IPS DF 6.9 (cell line): Measurements from ENCODE around the gene ZSCAN21.

ENCODE experiments used
- DNase-seq: peaks from one replicate; pipeline ENCODE4 v3.0.0-alpha.2; 2013; ENCODE audit warnings: low read depth, low spot score
- H3K27ac ChIP-seq: one replicate; pipeline ENCODE4 v1.5.1; 2013; ENCODE audit warnings: low read length, control low read depth
- H3K27me3 ChIP-seq: 2 replicates; pipeline ENCODE4 v1.6.1; 2013; ENCODE audit warnings: mild to moderate bottlenecking, low read length; ENCODE audit not compliant: control insufficient read depth, insufficient read depth
- H3K36me3 ChIP-seq: 2 replicates; pipeline ENCODE4 v1.6.1; 2013; ENCODE audit warnings: low read length; ENCODE audit not compliant: control insufficient read depth, insufficient read depth
- H3K4me1 ChIP-seq: 2 replicates; pipeline ENCODE4 v1.6.1; 2013; ENCODE audit warnings: low read length; ENCODE audit not compliant: control insufficient read depth, insufficient read depth
- H3K4me3 ChIP-seq: 2 replicates; pipeline ENCODE4 v1.5.1; 2013; ENCODE audit warnings: mild to moderate bottlenecking, low read length
- H3K9me3 ChIP-seq: 2 replicates; pipeline ENCODE4 v1.6.1; 2013; ENCODE audit warnings: low read length, inconsistent platforms; ENCODE audit not compliant: control insufficient read depth, insufficient read depth
- WGBS: extraction: QIAGEN DNeasy Blood & Tissue Kit; methylation state at CpG from one replicate; pipeline ENCODE4 v1.1.7; 2013; ENCODE audit warnings: mixed read lengths, missing lambda C conversion rate; ENCODE audit not compliant: insufficient read length, insufficient coverage; 5-methylcytosine and 5-hydroxymethylcytosine counted together

Gene ZSCAN21

DNA sequence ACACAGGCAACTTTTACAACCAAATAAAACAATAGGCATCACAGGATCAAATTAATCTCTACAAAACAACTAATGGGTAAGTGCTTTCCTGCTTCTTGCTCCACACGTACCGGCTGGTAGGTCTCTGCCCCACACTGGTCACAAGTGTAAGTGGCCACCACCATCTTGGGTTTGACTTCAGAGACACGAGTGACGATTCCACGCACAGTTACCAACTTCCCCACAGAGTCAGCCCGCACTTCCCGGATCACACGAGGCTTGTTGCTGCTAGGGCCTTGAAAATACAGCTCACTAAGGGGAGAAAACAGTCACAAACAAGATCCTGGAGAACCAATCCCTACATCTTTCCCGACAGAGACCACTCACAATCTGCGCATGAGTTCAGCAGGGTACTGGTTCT is 49.3 kb downstream of the ZSCAN21 start:
- Histone ChIP-seq H3K27ac (no peak overlapping the region), H3K36me3 (peaks cover 46% of the 10 kb centered on the region), H3K9me3 (no peaks in the 10 kb centered on the region), H3K27me3 (no peaks in the 10 kb centered on the region), H3K4me3 (no peak overlapping the region), H3K4me1 (no peaks in the 10 kb centered on the region; the same call in 1 of the 2 replicates)
- WGBS, result no CpG with 5 or more reads among the region's 10 CpGs
- no peak for DNase-seq

- no peak for DNase-seq
- WGBS, result no CpG with 5 or more reads among the region's 12 CpGs
- Histone ChIP-seq H3K27ac (no peak overlapping the region), H3K4me3 (peak overlapping the region; percentile 97; the same call in 1 of the 2 replicates), H3K27me3 (no peaks in the 10 kb centered on the region), H3K36me3 (peaks cover 43% of the 10 kb centered on the region), H3K4me1 (no peaks in the 10 kb centered on the region; the same call in 1 of the 2 replicates), H3K9me3 (no peaks in the 10 kb centered on the region)
These were observed 49.9 kb downstream of the ZSCAN21 start for GRCh38 chr7:100099452-100099851.

DNA sequence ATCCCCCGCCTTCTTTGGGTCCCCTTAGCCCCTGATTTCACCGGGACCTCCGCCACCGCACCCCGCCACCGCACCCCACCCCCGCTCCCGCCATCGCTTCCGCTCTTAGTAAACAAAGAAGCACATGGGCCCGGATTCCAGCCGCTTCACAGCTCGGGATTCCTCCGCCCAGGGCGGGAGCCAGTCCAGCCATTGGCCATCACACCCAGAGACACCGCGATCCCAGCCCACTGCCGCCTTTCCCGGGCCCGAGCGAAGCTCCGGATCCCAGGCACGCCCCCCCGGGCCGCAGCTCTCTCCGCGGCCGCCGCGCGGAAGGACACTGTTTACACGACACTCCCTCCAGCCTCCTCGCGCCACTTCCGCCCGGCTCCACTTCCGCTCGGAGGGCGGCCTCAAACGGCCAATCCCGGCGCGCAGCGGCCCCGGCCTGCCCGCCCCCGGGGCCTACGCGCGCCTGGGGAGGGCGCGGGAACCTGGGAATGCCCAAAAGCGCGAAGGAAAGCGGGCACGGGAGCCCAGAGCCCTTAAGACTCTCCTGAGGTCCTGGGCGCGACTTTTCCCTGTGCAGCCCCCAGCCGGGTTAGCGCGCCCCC is 50.9 kb downstream of the ZSCAN21 start:
- no peaks in the 10 kb centered on the region for H3K9me3 ChIP-seq
- no CpG with 5 or more reads among the region's 61 CpGs for WGBS
- peaks cover 36% of the 10 kb centered on the region for H3K36me3 ChIP-seq
- H3K4me3 ChIP-seq, result peak overlapping the region; percentile 97
- H3K4me1 ChIP-seq, result no peaks in the 10 kb centered on the region; the same call in 1 of the 2 replicates
- no peaks in the 10 kb centered on the region for H3K27me3 ChIP-seq
- DNase-seq, result no peak
- H3K27ac ChIP-seq, result no peak overlapping the region

DNA sequence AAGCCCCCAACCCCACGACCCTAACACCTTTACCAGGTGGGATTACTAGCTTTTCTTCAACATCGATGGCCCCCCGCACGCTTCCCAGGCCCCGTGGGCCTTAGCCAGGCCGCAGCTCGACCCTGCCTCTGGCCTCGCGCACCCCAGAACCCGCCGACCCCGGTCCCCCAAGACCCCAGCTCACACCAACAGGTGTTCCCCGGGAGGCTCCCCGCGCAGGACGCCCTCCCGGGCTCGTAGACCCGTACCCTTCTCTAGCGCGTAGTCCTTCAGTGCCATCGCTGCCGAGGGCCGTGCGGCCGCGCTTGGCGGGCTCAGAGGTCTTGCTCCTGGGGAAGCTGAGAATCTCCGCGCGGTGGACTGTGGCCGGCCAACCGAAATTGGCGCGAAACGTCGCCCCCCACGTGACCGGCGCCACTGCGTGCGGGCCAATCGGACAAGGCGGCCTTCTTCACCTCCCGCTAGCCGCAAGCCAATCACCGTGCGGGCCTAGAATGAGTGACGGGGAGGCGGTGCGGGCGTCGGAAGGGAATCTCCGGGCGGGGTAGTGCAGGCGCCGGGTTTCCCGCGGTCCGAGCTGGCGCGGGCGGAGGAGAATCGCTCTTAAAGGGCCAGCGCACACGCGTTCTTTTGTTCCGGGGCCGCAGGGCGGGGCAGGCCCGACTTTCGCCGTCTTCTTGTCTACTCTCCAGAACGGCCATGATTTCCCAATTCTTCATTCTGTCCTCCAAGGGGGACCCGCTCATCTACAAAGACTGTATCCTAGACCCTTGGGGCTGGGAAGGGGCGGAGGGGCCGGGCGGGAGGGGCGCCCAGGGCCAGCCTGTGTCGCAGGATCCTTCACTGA is 51.7 kb downstream of the ZSCAN21 start, which contains the start of the genes AP4M1 and MCM7:
Gene AP4M1 (plus strand): TSS at position 628 of the 847 bp plus-strand sequence. CDS start 72 bp downstream, at position 700.
Gene MCM7 (minus strand): TSS at position 382 of the 847 bp plus-strand sequence. CDS start 103 bp downstream, at position 279.
- peak; percentile 89 for DNase-seq
- H3K4me1 ChIP-seq, result no peaks in the 10 kb centered on the region; the same call in 1 of the 2 replicates
- H3K27ac ChIP-seq, result no peak within 1 kb of the TSS
- peaks cover 34% of the 10 kb centered on the region for H3K36me3 ChIP-seq
- no peaks in the 10 kb centered on the region for H3K9me3 ChIP-seq
- peak within 1 kb of the TSS; percentile 97 for H3K4me3 ChIP-seq
- no peaks in the 10 kb centered on the region for H3K27me3 ChIP-seq
- WGBS, result no CpG with 5 or more reads among the region's 80 CpGs

DNA sequence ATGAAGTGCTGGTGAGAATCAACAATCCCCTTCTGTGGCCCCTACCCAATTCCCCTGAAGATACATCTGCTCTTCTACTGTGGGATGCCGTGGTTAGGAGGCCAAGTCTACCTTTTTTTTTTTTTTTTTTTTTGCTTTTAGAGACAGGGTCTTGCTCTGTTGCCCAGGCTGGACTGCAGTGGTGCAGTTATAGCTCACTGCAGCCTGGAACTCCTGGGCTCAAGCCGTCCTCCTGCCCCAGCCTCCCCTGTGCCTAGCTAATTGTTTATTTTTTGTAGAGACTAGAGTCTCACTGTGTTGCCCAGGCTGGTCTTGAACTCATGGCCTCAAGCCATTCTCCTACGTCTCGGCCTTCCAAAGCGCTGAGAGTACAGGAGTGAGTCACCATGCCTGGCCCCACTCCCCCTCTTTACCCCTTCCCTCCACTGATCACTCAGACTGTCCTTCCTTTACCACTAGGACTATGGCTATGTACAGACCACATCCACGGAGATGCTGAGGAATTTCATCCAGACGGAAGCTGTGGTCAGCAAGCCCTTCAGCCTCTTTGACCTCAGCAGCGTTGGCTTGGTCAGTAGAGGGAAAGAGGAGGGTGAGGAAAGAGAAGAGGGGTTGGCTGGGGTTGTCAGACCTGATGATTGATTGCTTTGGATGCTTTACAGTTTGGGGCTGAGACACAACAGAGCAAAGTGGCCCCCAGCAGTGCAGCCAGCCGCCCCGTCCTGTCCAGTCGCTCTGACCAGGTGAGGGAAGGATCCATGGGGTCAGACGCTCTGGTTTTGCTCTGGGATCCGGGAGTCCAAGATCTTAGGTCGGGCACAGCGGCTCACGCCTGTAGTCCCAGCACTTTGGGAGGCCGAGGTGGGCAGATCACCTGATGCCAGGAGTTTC is 53.6 kb downstream of the ZSCAN21 start:
- peaks cover 34% of the 10 kb centered on the region for H3K36me3 ChIP-seq
- H3K4me3 ChIP-seq, result no peak overlapping the region
- H3K9me3 ChIP-seq, result no peaks in the 10 kb centered on the region
- no peak for DNase-seq
- no peak overlapping the region for H3K27ac ChIP-seq
- no peaks in the 10 kb centered on the region; the same call in 1 of the 2 replicates for H3K4me1 ChIP-seq
- no peaks in the 10 kb centered on the region for H3K27me3 ChIP-seq
- WGBS, result no CpG with 5 or more reads among the region's 17 CpGs

DNA sequence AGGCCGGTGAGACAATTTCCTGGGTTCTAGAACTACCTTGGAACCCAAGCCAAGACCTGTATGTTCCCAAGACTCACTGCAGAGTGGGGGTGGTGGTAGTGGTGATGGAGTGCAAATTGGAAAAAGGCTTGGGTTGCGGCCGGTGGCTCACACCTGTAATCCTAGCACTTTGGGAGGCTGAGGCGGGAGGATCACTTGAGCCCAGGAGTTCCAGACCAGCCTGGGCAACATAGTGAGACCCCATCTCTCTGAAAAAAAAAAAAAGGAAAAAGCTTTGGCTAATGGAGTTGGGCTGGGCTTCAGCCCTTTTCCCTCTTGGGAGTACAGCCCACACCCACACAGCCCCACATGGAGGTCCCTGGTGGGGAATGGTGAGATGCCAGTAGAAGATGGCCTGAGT is 56.0 kb downstream of the ZSCAN21 start:
- Histone ChIP-seq H3K36me3 (peaks cover 21% of the 10 kb centered on the region; the same call in 1 of the 2 replicates), H3K9me3 (no peaks in the 10 kb centered on the region), H3K27ac (no peak overlapping the region), H3K4me3 (no peak overlapping the region), H3K4me1 (no peaks in the 10 kb centered on the region), H3K27me3 (no peaks in the 10 kb centered on the region)
- DNase-seq, result no peak
- WGBS, result no CpG with 5 or more reads among the region's 4 CpGs

DNA sequence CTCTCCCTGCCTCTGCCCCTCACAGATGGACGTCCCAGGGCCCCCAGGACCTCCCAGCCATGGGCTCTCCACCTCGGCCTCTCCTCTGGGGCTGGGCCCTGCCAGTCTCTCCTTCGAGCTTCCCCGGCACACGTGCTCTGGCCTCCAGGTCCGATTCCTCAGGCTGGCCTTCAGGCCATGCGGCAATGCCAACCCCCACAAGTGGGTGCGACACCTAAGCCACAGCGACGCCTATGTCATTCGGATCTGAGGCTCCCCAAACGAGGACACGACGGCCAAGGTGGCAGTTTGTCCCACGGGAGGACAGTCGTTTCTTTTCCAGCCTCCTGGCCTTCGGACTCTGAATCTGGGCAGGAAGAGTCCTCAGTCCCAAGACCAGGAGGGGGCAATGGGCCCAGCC is 57.1 kb downstream of the ZSCAN21 start:
- peaks cover 27% of the 10 kb centered on the region for H3K36me3 ChIP-seq

DNA sequence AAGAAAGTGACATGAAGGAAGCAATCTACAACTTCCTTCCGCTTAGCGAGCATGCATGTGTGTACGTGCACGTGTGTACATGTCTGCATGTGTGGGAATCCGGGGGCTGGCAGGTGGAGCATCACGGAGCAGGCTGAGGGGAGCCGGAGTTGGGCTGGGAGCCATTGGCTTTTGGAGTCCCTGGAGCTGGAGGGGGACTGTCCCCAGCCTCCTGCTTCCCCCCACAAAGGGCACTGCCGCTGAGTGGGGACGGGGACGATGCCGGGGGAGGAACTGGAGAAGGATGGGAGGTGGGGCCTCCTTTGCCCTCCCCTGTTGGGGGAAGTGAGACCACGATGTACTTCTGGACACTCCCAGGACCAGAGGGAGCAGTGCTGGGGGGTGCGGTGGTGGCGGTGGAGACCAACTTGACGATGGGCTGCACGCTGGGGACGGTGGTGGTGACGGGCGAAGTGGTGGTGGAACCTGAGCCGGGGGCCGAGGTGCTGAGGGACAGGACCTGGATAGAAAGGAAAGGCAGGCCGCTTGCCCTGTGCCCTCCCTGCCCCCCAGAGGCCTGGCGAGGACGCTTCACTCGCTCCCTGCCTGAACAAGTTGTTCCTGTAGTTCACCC is 57.7 kb downstream of the ZSCAN21 start:
- DNase-seq, result no peak
- WGBS, result no CpG with 5 or more reads among the region's 25 CpGs
- Histone ChIP-seq H3K4me1 (no peaks in the 10 kb centered on the region), H3K4me3 (no peak overlapping the region), H3K27me3 (no peaks in the 10 kb centered on the region), H3K27ac (no peak overlapping the region), H3K36me3 (peaks cover 33% of the 10 kb centered on the region), H3K9me3 (no peaks in the 10 kb centered on the region)

More for the DNA sequence above, 57.1 kb downstream of the ZSCAN21 start:
- H3K27me3 ChIP-seq, result no peaks in the 10 kb centered on the region
- no peak overlapping the region for H3K4me3 ChIP-seq
- WGBS, result no CpG with 5 or more reads among the region's 17 CpGs
- H3K27ac ChIP-seq, result no peak overlapping the region
- H3K9me3 ChIP-seq, result no peaks in the 10 kb centered on the region
- no peaks in the 10 kb centered on the region for H3K4me1 ChIP-seq
- no peak for DNase-seq

- DNase-seq, result no peak
- Histone ChIP-seq H3K9me3 (no peaks in the 10 kb centered on the region), H3K27me3 (no peaks in the 10 kb centered on the region), H3K4me3 (no peak overlapping the region), H3K27ac (no peak overlapping the region), H3K4me1 (no peaks in the 10 kb centered on the region), H3K36me3 (peaks cover 33% of the 10 kb centered on the region)
- no CpG with 5 or more reads among the region's 11 CpGs for WGBS
These were observed 58.3 kb downstream of the ZSCAN21 start for GRCh38 chr7:100107890-100108289.
